Measurements from ENCODE around the gene NRAS.

NRAS gene

GRCh38 chr1:114707604-114708003 lies 9.0 kb downstream of the NRAS start:
- Mint-ChIP-seq H3K4me1 (ENCODE audit: low read depth) (no peaks in the 10 kb centered on the region), H3K27ac (no peak overlapping the region), H3K36me3 (ENCODE audit: low read depth) (peaks cover 67% of the 10 kb centered on the region), H3K4me3 (no peak overlapping the region), H3K9me3 (no peaks in the 10 kb centered on the region), H3K27me3 (no peaks in the 10 kb centered on the region)

- Mint-ChIP-seq H3K27me3 (no peaks in the 10 kb centered on the region), H3K27ac (no peak overlapping the region), H3K4me1 (ENCODE audit: low read depth) (no peaks in the 10 kb centered on the region), H3K9me3 (no peaks in the 10 kb centered on the region), H3K36me3 (ENCODE audit: low read depth) (peaks cover 35% of the 10 kb centered on the region), H3K4me3 (no peak overlapping the region)
Observed at GRCh38 chr1:114703242-114703641, 13.3 kb downstream of the NRAS start.

- Mint-ChIP-seq H3K36me3 (ENCODE audit: low read depth) (peaks cover 31% of the 10 kb centered on the region), H3K4me3 (no peak overlapping the region), H3K9me3 (no peaks in the 10 kb centered on the region), H3K4me1 (ENCODE audit: low read depth) (no peaks in the 10 kb centered on the region), H3K27me3 (no peaks in the 10 kb centered on the region), H3K27ac (no peak overlapping the region)
Observed at GRCh38 chr1:114702737-114703136, 13.8 kb downstream of the NRAS start.

- no peak overlapping the region for H3K4me3 Mint-ChIP-seq
- no peaks in the 10 kb centered on the region for H3K9me3 Mint-ChIP-seq
- H3K4me1 Mint-ChIP-seq (ENCODE audit: low read depth), result no peaks in the 10 kb centered on the region
- H3K36me3 Mint-ChIP-seq (ENCODE audit: low read depth), result peaks cover 23% of the 10 kb centered on the region
- H3K27me3 Mint-ChIP-seq, result peaks cover 3% of the 10 kb centered on the region
- no peak overlapping the region for H3K27ac Mint-ChIP-seq
Observed at GRCh38 chr1:114701931-114702330, 14.6 kb downstream of the NRAS start.

GRCh38 chr1:114700036-114700600 lies 16.5 kb downstream of the NRAS start:
- no peaks in the 10 kb centered on the region for H3K4me1 Mint-ChIP-seq (ENCODE audit: low read depth)
- H3K4me3 Mint-ChIP-seq, result no peak overlapping the region
- peaks cover 7% of the 10 kb centered on the region for H3K27me3 Mint-ChIP-seq
- no peaks in the 10 kb centered on the region for H3K9me3 Mint-ChIP-seq
- H3K27ac Mint-ChIP-seq, result no peak overlapping the region
- peaks cover 6% of the 10 kb centered on the region for H3K36me3 Mint-ChIP-seq (ENCODE audit: low read depth)

- H3K4me3 Mint-ChIP-seq, result no peak overlapping the region
- H3K4me1 Mint-ChIP-seq (ENCODE audit: low read depth), result no peaks in the 10 kb centered on the region
- H3K36me3 Mint-ChIP-seq (ENCODE audit: low read depth), result no peaks in the 10 kb centered on the region
- H3K27ac Mint-ChIP-seq, result no peak overlapping the region
- H3K27me3 Mint-ChIP-seq, result peaks cover 8% of the 10 kb centered on the region
- H3K9me3 Mint-ChIP-seq, result no peaks in the 10 kb centered on the region
Observed at GRCh38 chr1:114696810-114697209, 19.8 kb downstream of the NRAS start.

GRCh38 chr1:114695430-114696058 lies 21.0 kb downstream of the NRAS start, which contains the start of gene AMPD1:
Gene AMPD1, minus strand, starts transcription at chr1:114695546. Its CDS starts 75 bp downstream, at chr1:114695471.
- no peaks in the 10 kb centered on the region for H3K36me3 Mint-ChIP-seq (ENCODE audit: low read depth)

GRCh38 chr1:114694540-114695310 lies 21.8 kb downstream of the NRAS start:
- Mint-ChIP-seq H3K27ac (no peak overlapping the region), H3K36me3 (ENCODE audit: low read depth) (no peaks in the 10 kb centered on the region), H3K4me1 (ENCODE audit: low read depth) (no peaks in the 10 kb centered on the region), H3K27me3 (peaks cover 17% of the 10 kb centered on the region), H3K9me3 (no peaks in the 10 kb centered on the region), H3K4me3 (no peak overlapping the region)

More at GRCh38 chr1:114695430-114696058, 21.0 kb downstream of the NRAS start, which contains the start of gene AMPD1:
- Mint-ChIP-seq H3K4me1 (ENCODE audit: low read depth) (no peaks in the 10 kb centered on the region), H3K4me3 (no peak within 1 kb of the TSS), H3K27ac (no peak within 1 kb of the TSS), H3K9me3 (no peaks in the 10 kb centered on the region), H3K27me3 (peaks cover 12% of the 10 kb centered on the region)

GRCh38 chr1:114692947-114693346 lies 23.6 kb downstream of the NRAS start:
- Mint-ChIP-seq H3K27ac (no peak overlapping the region), H3K4me3 (no peak overlapping the region), H3K9me3 (no peaks in the 10 kb centered on the region), H3K4me1 (ENCODE audit: low read depth) (no peaks in the 10 kb centered on the region), H3K27me3 (peaks cover 28% of the 10 kb centered on the region), H3K36me3 (ENCODE audit: low read depth) (no peaks in the 10 kb centered on the region)

- peaks cover 36% of the 10 kb centered on the region for H3K27me3 Mint-ChIP-seq
- H3K4me3 Mint-ChIP-seq, result no peak overlapping the region
- no peaks in the 10 kb centered on the region for H3K4me1 Mint-ChIP-seq (ENCODE audit: low read depth)
- H3K9me3 Mint-ChIP-seq, result no peaks in the 10 kb centered on the region
- no peak overlapping the region for H3K27ac Mint-ChIP-seq
- H3K36me3 Mint-ChIP-seq (ENCODE audit: low read depth), result no peaks in the 10 kb centered on the region
Observed at GRCh38 chr1:114691061-114691460, 25.5 kb downstream of the NRAS start.

GRCh38 chr1:114690148-114690547 lies 26.4 kb downstream of the NRAS start:
- Mint-ChIP-seq H3K4me3 (no peak overlapping the region), H3K4me1 (ENCODE audit: low read depth) (no peaks in the 10 kb centered on the region), H3K27me3 (peaks cover 42% of the 10 kb centered on the region), H3K9me3 (no peaks in the 10 kb centered on the region), H3K36me3 (ENCODE audit: low read depth) (no peaks in the 10 kb centered on the region), H3K27ac (no peak overlapping the region)

GRCh38 chr1:114688526-114688925 lies 28.0 kb downstream of the NRAS start:
- no peak overlapping the region for H3K27ac Mint-ChIP-seq
- H3K36me3 Mint-ChIP-seq (ENCODE audit: low read depth), result no peaks in the 10 kb centered on the region
- H3K27me3 Mint-ChIP-seq, result peaks cover 45% of the 10 kb centered on the region
- H3K9me3 Mint-ChIP-seq, result no peaks in the 10 kb centered on the region
- no peaks in the 10 kb centered on the region for H3K4me1 Mint-ChIP-seq (ENCODE audit: low read depth)
- no peak overlapping the region for H3K4me3 Mint-ChIP-seq

- H3K27me3 Mint-ChIP-seq, result peaks cover 46% of the 10 kb centered on the region
- H3K9me3 Mint-ChIP-seq, result no peaks in the 10 kb centered on the region
- H3K4me1 Mint-ChIP-seq (ENCODE audit: low read depth), result no peaks in the 10 kb centered on the region
- no peak overlapping the region for H3K4me3 Mint-ChIP-seq
- H3K27ac Mint-ChIP-seq, result no peak overlapping the region
- no peaks in the 10 kb centered on the region for H3K36me3 Mint-ChIP-seq (ENCODE audit: low read depth)
Observed at GRCh38 chr1:114685851-114686250, 30.7 kb downstream of the NRAS start.

GRCh38 chr1:114677691-114678090 lies 38.9 kb downstream of the NRAS start:
- Mint-ChIP-seq H3K9me3 (no peaks in the 10 kb centered on the region), H3K27ac (no peak overlapping the region), H3K27me3 (peaks cover 36% of the 10 kb centered on the region), H3K4me3 (no peak overlapping the region), H3K4me1 (ENCODE audit: low read depth) (no peaks in the 10 kb centered on the region), H3K36me3 (ENCODE audit: low read depth) (no peaks in the 10 kb centered on the region)

GRCh38 chr1:114676115-114676514 lies 40.5 kb downstream of the NRAS start:
- Mint-ChIP-seq H3K4me1 (ENCODE audit: low read depth) (peaks cover 3% of the 10 kb centered on the region), H3K27ac (no peak overlapping the region), H3K9me3 (no peaks in the 10 kb centered on the region), H3K27me3 (peaks cover 36% of the 10 kb centered on the region), H3K36me3 (ENCODE audit: low read depth) (no peaks in the 10 kb centered on the region), H3K4me3 (no peak overlapping the region)
